Smooth muscle cell (in vitro differentiated cells): ENCODE measurements around the gene IPO7. TPM values are rescaled to one million over a fixed set of nuclear protein-coding genes. Genes with fewer than 3 reads are reported as not detected.

ENCODE experiments used
- DNase-seq: peaks from one replicate; lab custom pipeline; 2025; ENCODE audit not compliant: unreplicated experiment; lab: John Stamatoyannopoulos, UW
- H2AFZ ChIP-seq: fragments of 200-600 bp; sonication (generic); 2 replicates; pipeline ENCODE4 v1.6.0; 2016; ENCODE audit warnings: antibody characterized with exemption, low read depth, mild to moderate bottlenecking
- H3F3A ChIP-seq: fragments of 200-600 bp; sonication (generic); 2 replicates; pipeline ENCODE4 v1.6.0; 2017; ENCODE audit warnings: antibody characterized with exemption, low read depth
- H3K27ac ChIP-seq: fragments of 200-600 bp; sonication (generic); 2 replicates; pipeline ENCODE4 v1.5.1; 2016; ENCODE audit warnings: low read depth, mild to moderate bottlenecking
- H3K27me3 ChIP-seq: fragments of 200-600 bp; sonication (generic); 2 replicates; pipeline ENCODE4 v1.6.1; 2016; ENCODE audit warnings: low read depth, mild to moderate bottlenecking
- H3K36me3 ChIP-seq: fragments of 200-600 bp; sonication (generic); 2 replicates; pipeline ENCODE4 v1.5.1; 2016; ENCODE audit warnings: low read depth
- H3K4me1 ChIP-seq: fragments of 200-600 bp; sonication (generic); 2 replicates; pipeline ENCODE4 v1.5.1; 2016; ENCODE audit warnings: low read depth
- H3K4me2 ChIP-seq: fragments of 200-600 bp; sonication (generic); 2 replicates; pipeline ENCODE4 v1.6.0; 2016; ENCODE audit warnings: mild to moderate bottlenecking
- H3K4me3 ChIP-seq: fragments of 200-600 bp; sonication (generic); 2 replicates; pipeline ENCODE4 v1.5.1; 2016; ENCODE audit warnings: mild to moderate bottlenecking
- H3K79me2 ChIP-seq: fragments of 200-600 bp; sonication (generic); 2 replicates; pipeline ENCODE4 v1.6.0; 2016; ENCODE audit warnings: low read depth, mild to moderate bottlenecking
- H3K9ac ChIP-seq: fragments of 200-600 bp; sonication (generic); 2 replicates; pipeline ENCODE4 v1.6.0; 2016; ENCODE audit warnings: low read depth
- H3K9me3 ChIP-seq: fragments of 200-600 bp; sonication (generic); replicated peaks from 2 replicates; pipeline ENCODE4 v1.5.1; 2016; ENCODE audit warnings: low read depth
- H4K20me1 ChIP-seq: fragments of 200-600 bp; sonication (generic); 2 replicates; pipeline ENCODE4 v1.6.0; 2016; ENCODE audit warnings: low read depth
- WGBS: methylation state at CpG from one replicate; pipeline ENCODE4 v1.1.7; 2016; ENCODE audit warnings: low lambda C conversion rate; 5-methylcytosine and 5-hydroxymethylcytosine counted together
- polyA plus RNA-seq: library from polyadenylated mRNA; unstranded; fragments of >200 nt; fragmentation: Nextera tagmentation; extraction: Ambion mirVana; gene quantifications from 2 replicates; pipeline ENCODE4 v1.2.1, GENCODE V29; 2016
- total RNA-seq: library from RNA; depleted of rRNA; stranded (reverse); fragments of >200 nt; gene quantifications from 2 replicates; pipeline ENCODE4 v1.2.3, GENCODE V29; 2014
- TF ChIP-seq, protein P1 (sequence below): fragments of 200-600 bp; sonication (generic); IDR thresholded peaks from 2 replicates; pipeline ENCODE4 v1.5.1; 2017; ENCODE audit warnings: borderline replicate concordance, mild to moderate bottlenecking, antibody characterized with exemption; ENCODE audit not compliant: insufficient read depth, poor library complexity, severe bottlenecking

Gene IPO7
- total and polyA plus RNA-seq, 2 experiments from 2014 or later, result 4.7 to 156 TPM

DNA sequence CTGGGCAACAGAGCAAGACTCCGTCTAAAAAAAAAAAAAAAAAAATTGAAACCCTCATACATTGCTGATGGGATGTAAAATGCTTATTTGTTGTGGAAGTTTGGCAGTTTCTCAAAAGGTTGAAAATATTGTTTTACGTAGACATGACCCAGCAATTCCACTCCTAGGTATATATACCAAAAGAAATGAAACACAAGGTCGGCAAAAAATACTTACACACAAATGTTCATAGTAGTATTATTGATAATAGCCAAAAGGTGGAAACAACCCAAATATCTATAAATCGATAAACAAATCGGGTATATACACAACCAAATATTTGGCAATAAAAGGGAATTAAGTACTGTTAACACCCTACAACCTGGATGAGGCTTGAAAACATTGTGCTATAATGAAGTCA, 71.3 kb downstream of the IPO7 start:
- TF ChIP-seq, protein P1, sequence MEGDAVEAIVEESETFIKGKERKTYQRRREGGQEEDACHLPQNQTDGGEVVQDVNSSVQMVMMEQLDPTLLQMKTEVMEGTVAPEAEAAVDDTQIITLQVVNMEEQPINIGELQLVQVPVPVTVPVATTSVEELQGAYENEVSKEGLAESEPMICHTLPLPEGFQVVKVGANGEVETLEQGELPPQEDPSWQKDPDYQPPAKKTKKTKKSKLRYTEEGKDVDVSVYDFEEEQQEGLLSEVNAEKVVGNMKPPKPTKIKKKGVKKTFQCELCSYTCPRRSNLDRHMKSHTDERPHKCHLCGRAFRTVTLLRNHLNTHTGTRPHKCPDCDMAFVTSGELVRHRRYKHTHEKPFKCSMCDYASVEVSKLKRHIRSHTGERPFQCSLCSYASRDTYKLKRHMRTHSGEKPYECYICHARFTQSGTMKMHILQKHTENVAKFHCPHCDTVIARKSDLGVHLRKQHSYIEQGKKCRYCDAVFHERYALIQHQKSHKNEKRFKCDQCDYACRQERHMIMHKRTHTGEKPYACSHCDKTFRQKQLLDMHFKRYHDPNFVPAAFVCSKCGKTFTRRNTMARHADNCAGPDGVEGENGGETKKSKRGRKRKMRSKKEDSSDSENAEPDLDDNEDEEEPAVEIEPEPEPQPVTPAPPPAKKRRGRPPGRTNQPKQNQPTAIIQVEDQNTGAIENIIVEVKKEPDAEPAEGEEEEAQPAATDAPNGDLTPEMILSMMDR, result no peak
- H3K27me3 ChIP-seq, result no peaks in the 10 kb centered on the region
- H3F3A ChIP-seq, result no peaks in the 10 kb centered on the region
- H3K9ac ChIP-seq, result no peak overlapping the region
- H3K4me1 ChIP-seq, result no peaks in the 10 kb centered on the region
- H3K4me2 ChIP-seq, result no peak overlapping the region
- no peak overlapping the region for H2AFZ ChIP-seq
- H3K27ac ChIP-seq, result no peak overlapping the region
- no peaks in the 10 kb centered on the region for H3K9me3 ChIP-seq
- H3K36me3 ChIP-seq, result no peaks in the 10 kb centered on the region
- H3K4me3 ChIP-seq, result no peak overlapping the region
- no peaks in the 10 kb centered on the region for H4K20me1 ChIP-seq
- 95% methylated on average over 5 of the region's 5 CpGs for WGBS
- DNase-seq, result no peak
- H3K79me2 ChIP-seq, result peaks cover 7% of the 10 kb centered on the region

DNA sequence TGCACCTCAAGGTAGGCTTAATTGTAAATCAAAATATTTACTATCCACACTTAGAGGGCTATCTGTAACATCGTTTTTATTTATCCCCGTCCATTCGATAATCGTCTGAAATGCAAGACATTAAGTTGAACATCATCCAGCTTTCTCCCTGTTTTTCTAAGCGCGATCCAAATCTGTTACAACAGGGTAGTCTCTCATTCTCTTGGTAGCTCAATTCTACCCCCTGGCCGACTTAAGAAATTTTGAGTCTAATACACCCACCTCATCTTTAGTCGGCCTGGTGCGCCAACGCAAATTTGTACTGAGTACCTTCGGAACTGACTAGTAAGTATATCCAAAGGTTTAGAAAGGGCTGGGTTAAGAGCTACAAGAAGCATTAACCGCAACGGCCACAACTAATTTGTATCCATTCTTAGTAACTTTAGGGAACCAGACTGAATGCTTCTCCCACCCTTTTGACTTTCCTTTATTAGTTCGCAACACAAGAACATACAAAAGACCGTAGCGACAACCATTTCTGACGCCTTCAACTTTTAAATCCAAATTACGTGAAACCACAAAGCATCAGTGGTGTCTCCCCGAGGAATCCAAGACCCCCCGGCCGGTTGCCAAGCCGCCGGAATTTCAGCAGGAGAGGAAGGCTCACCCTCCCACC, 75.3 kb downstream of the IPO7 start:
- Histone ChIP-seq H3K4me2 (peak overlapping the region; percentile 84), H4K20me1 (peaks cover 17% of the 10 kb centered on the region), H2AFZ (no peak overlapping the region), H3K4me1 (peaks cover 8% of the 10 kb centered on the region), H3K36me3 (no peaks in the 10 kb centered on the region), H3K9me3 (no peaks in the 10 kb centered on the region), H3K79me2 (peaks cover 40% of the 10 kb centered on the region), H3K9ac (peak overlapping the region; percentile 91), H3K27ac (peak overlapping the region; percentile 93), H3K27me3 (no peaks in the 10 kb centered on the region), H3K4me3 (peak overlapping the region; percentile 72), H3F3A (peaks cover 4% of the 10 kb centered on the region)
- no peak for DNase-seq
- TF ChIP-seq, protein P1, result no peak
- 2% methylated on average over 23 of the region's 23 CpGs for whole genome bisulfite sequencing

DNA sequence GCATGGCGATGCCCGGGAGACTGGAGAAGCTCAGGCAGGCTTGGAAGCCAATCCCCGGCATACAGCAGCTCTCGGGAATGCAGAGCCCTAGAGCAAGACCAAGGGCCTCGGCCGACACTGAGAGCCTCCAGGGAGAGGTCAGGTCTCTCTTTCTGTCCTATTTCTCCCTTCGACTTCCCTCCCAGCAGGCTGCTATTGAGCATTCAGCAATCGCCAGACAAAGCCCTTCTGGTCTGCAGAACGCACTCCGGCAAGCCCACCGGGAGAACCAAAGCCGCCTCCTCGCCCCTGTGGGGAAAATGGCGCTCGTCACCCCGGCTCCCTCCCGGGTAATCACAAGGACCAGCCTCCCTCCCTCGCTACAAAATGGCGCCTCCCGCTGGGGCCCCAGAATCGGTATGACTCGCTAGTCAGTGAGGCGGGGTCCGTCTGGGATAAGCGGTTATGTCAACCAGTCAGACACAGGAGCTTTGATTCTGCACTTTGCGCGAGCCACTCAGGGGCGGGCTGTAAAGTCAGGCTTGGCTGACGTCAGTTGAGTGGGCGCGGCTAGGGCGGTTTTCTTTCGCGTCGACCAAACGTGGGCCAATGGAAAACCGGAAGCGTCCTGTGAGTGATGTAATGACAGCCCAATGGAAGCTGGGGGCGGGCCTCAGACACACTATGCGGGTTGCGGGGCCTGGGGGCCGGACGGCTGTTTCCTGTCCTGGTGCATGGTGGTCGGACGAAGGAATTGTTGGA, 76.0 kb downstream of the IPO7 start, which contains the start of gene ZNF143:
Gene ZNF143 (plus strand): TSS at position 691 of the 741 bp plus-strand sequence. CDS start 10,297 bp downstream, outside the sequence.
- H3K4me2 ChIP-seq, result peak within 1 kb of the TSS; percentile 88
- H3K27ac ChIP-seq, result peak within 1 kb of the TSS; percentile 98
- H3K79me2 ChIP-seq, result peaks cover 47% of the 10 kb centered on the region
- WGBS, result under 1% methylated on average over 45 of the region's 45 CpGs
- TF ChIP-seq, protein P1, result no peak
- H3K27me3 ChIP-seq, result no peaks in the 10 kb centered on the region
- peak within 1 kb of the TSS; percentile 96 for H3K9ac ChIP-seq
- peaks cover 8% of the 10 kb centered on the region for H3K4me1 ChIP-seq
- H3F3A ChIP-seq, result peaks cover 4% of the 10 kb centered on the region
- peak within 1 kb of the TSS; percentile 77 for H3K4me3 ChIP-seq
- H4K20me1 ChIP-seq, result peaks cover 17% of the 10 kb centered on the region
- H2AFZ ChIP-seq, result peak within 1 kb of the TSS; percentile 8
- peak; percentile 97 for DNase-seq
- H3K9me3 ChIP-seq, result no peaks in the 10 kb centered on the region
- H3K36me3 ChIP-seq, result no peaks in the 10 kb centered on the region
